Neuron (in vitro differentiated cells): Measurements from ENCODE around the gene DOCK9.
"Not testable (repeated sequence)": the region's sequence is repeated elsewhere in the genome, so short reads cannot be mapped to it uniquely, and the experiment has no call there.

Experiments used
- H2AFZ ChIP-seq: one replicate; pipeline ENCODE4 v1.6.1; 2013; ENCODE audit warnings: low read depth, mild to moderate bottlenecking, inconsistent platforms, low read length, moderate library complexity
- H3K27me3 ChIP-seq: one replicate; pipeline ENCODE4 v1.6.1; 2013; ENCODE audit warnings: low read length; ENCODE audit not compliant: insufficient read depth
- H3K36me3 ChIP-seq: one replicate; pipeline ENCODE4 v1.6.1; 2013; ENCODE audit warnings: low read length; ENCODE audit not compliant: insufficient read depth
- H3K4me1 ChIP-seq: one replicate; pipeline ENCODE4 v1.6.1; 2013; ENCODE audit warnings: low read length; ENCODE audit not compliant: insufficient read depth
- H3K4me3 ChIP-seq: 2 replicates; pipeline ENCODE4 v1.5.1; 2013; ENCODE audit warnings: mild to moderate bottlenecking, low read length, moderate library complexity
- H3K9me3 ChIP-seq: one replicate; pipeline ENCODE4 v1.6.1; 2013; ENCODE audit warnings: low read length

Gene DOCK9

GRCh38 chr13:98813993-98814392, 163.9 kb downstream of the DOCK9 start:
- Histone ChIP-seq H2AFZ (no peak overlapping the region), H3K4me3 (no peak overlapping the region), H3K9me3 (no peaks in the 10 kb centered on the region), H3K36me3 (no peaks in the 10 kb centered on the region), H3K27me3 (no peaks in the 10 kb centered on the region), H3K4me1 (no peaks in the 10 kb centered on the region)

GRCh38 chr13:98812186-98812790, 165.6 kb downstream of the DOCK9 start:
- not testable (repeated sequence) for H3K36me3 ChIP-seq, H3K4me1 ChIP-seq, H3K9me3 ChIP-seq, H3K4me3 ChIP-seq, H2AFZ ChIP-seq, H3K27me3 ChIP-seq

- Histone ChIP-seq H3K36me3 (no peaks in the 10 kb centered on the region), H3K9me3 (no peaks in the 10 kb centered on the region), H3K4me1 (no peaks in the 10 kb centered on the region), H3K27me3 (no peaks in the 10 kb centered on the region), H2AFZ (no peak overlapping the region), H3K4me3 (no peak overlapping the region)
These were observed 167.1 kb downstream of the DOCK9 start for GRCh38 chr13:98810746-98811145.

- Histone ChIP-seq H3K27me3 (no peaks in the 10 kb centered on the region), H3K9me3 (no peaks in the 10 kb centered on the region), H3K36me3 (no peaks in the 10 kb centered on the region), H2AFZ (no peak overlapping the region), H3K4me1 (no peaks in the 10 kb centered on the region), H3K4me3 (no peak overlapping the region)
These were observed 168.5 kb downstream of the DOCK9 start for GRCh38 chr13:98809345-98809777.

- Histone ChIP-seq H2AFZ (no peak overlapping the region), H3K9me3 (no peaks in the 10 kb centered on the region), H3K4me1 (no peaks in the 10 kb centered on the region), H3K27me3 (no peaks in the 10 kb centered on the region), H3K4me3 (no peak overlapping the region), H3K36me3 (no peaks in the 10 kb centered on the region)
These were observed 170.1 kb downstream of the DOCK9 start for GRCh38 chr13:98807774-98808173.

- no peak overlapping the region for H3K4me3 ChIP-seq
- H3K36me3 ChIP-seq = no peaks in the 10 kb centered on the region
- no peaks in the 10 kb centered on the region for H3K4me1 ChIP-seq
- H3K27me3 ChIP-seq = no peaks in the 10 kb centered on the region
- no peak overlapping the region for H2AFZ ChIP-seq
- no peaks in the 10 kb centered on the region for H3K9me3 ChIP-seq
These were observed 173.5 kb downstream of the DOCK9 start for GRCh38 chr13:98804336-98804855.

GRCh38 chr13:98803921-98804320, 173.9 kb downstream of the DOCK9 start:
- no peaks in the 10 kb centered on the region for H3K4me1 ChIP-seq
- no peak overlapping the region for H2AFZ ChIP-seq
- no peaks in the 10 kb centered on the region for H3K27me3 ChIP-seq
- no peaks in the 10 kb centered on the region for H3K9me3 ChIP-seq
- H3K36me3 ChIP-seq = no peaks in the 10 kb centered on the region
- no peak overlapping the region for H3K4me3 ChIP-seq

GRCh38 chr13:98803111-98803561, 174.7 kb downstream of the DOCK9 start:
- H3K9me3 ChIP-seq = no peaks in the 10 kb centered on the region
- H3K4me3 ChIP-seq = no peak overlapping the region
- H3K27me3 ChIP-seq = no peaks in the 10 kb centered on the region
- H3K36me3 ChIP-seq = no peaks in the 10 kb centered on the region
- no peak overlapping the region for H2AFZ ChIP-seq
- no peaks in the 10 kb centered on the region for H3K4me1 ChIP-seq

GRCh38 chr13:98802559-98802958, 175.3 kb downstream of the DOCK9 start:
- no peak overlapping the region for H3K4me3 ChIP-seq
- no peak overlapping the region for H2AFZ ChIP-seq
- no peaks in the 10 kb centered on the region for H3K4me1 ChIP-seq
- H3K36me3 ChIP-seq = no peaks in the 10 kb centered on the region
- H3K27me3 ChIP-seq = no peaks in the 10 kb centered on the region
- no peaks in the 10 kb centered on the region for H3K9me3 ChIP-seq

- Histone ChIP-seq H3K4me1 (peaks cover 3% of the 10 kb centered on the region), H2AFZ (no peak overlapping the region), H3K9me3 (no peaks in the 10 kb centered on the region), H3K27me3 (no peaks in the 10 kb centered on the region), H3K4me3 (no peak overlapping the region), H3K36me3 (no peaks in the 10 kb centered on the region)
These were observed 176.0 kb downstream of the DOCK9 start for GRCh38 chr13:98801626-98802418.

GRCh38 chr13:98800078-98800477, 177.8 kb downstream of the DOCK9 start:
- no peak overlapping the region for H3K4me3 ChIP-seq
- no peaks in the 10 kb centered on the region for H3K9me3 ChIP-seq
- H3K36me3 ChIP-seq = no peaks in the 10 kb centered on the region
- peaks cover 3% of the 10 kb centered on the region for H3K4me1 ChIP-seq
- no peak overlapping the region for H2AFZ ChIP-seq
- H3K27me3 ChIP-seq = no peaks in the 10 kb centered on the region

GRCh38 chr13:98798849-98799645, 178.8 kb downstream of the DOCK9 start:
- peaks cover 3% of the 10 kb centered on the region for H3K4me1 ChIP-seq
- H3K4me3 ChIP-seq = no peak overlapping the region
- H2AFZ ChIP-seq = no peak overlapping the region
- H3K9me3 ChIP-seq = no peaks in the 10 kb centered on the region
- H3K36me3 ChIP-seq = no peaks in the 10 kb centered on the region
- H3K27me3 ChIP-seq = no peaks in the 10 kb centered on the region

GRCh38 chr13:98797456-98797855, 180.4 kb downstream of the DOCK9 start:
- Histone ChIP-seq H3K27me3 (no peaks in the 10 kb centered on the region), H3K4me3 (no peak overlapping the region), H3K4me1 (peaks cover 3% of the 10 kb centered on the region), H3K36me3 (no peaks in the 10 kb centered on the region), H3K9me3 (no peaks in the 10 kb centered on the region), H2AFZ (no peak overlapping the region)
